DND-41 (cell line): ENCODE results near the gene CHEK1.

ENCODE experiments used
- CTCF ChIP-seq: IDR thresholded peaks from 2 replicates; pipeline ENCODE4 v1.5.1; 2012; ENCODE audit warnings: borderline replicate concordance, low read length, moderate library complexity, mild to moderate bottlenecking; ENCODE audit not compliant: poor library complexity, severe bottlenecking; ENCODE audit errors: extremely low read depth
- EZH2 ChIP-seq: IDR thresholded peaks from 3 replicates; pipeline ENCODE4 v1.6.1; 2012; ENCODE audit warnings: borderline replicate concordance, low read depth, mild to moderate bottlenecking, moderate library complexity, low read length, inconsistent platforms; ENCODE audit not compliant: severe bottlenecking

- TF ChIP-seq CTCF (no peak), EZH2 (no peak)
Observed at GRCh38 chr11:125645871-125646270, 20.9 kb downstream of the CHEK1 start.
